Measurements from ENCODE around the gene KCTD10.

GRCh38 chr12:109518820-109519665 lies 41.9 kb upstream of the KCTD10 start:
- TF ChIP-seq CTCF (IDR thresholded peaks at IDR 0.05; ENCODE audit: low read depth, low read length): peak; percentile 99
- TF ChIP-seq MAX (IDR thresholded peaks at IDR 0.05; ENCODE audit: low read depth, low read length): peak; percentile 5; the same call in 1 of the 2 replicates
- TF ChIP-seq POLR2A (IDR thresholded peaks at IDR 0.05; ENCODE audit: extremely low read depth, insufficient read length): no peak
